ENCODE measurements around the gene ACY1.
A peak's percentile ranks its signal among the peaks of the same experiment; 100 is the strongest.

The ACY1 gene

DNA sequence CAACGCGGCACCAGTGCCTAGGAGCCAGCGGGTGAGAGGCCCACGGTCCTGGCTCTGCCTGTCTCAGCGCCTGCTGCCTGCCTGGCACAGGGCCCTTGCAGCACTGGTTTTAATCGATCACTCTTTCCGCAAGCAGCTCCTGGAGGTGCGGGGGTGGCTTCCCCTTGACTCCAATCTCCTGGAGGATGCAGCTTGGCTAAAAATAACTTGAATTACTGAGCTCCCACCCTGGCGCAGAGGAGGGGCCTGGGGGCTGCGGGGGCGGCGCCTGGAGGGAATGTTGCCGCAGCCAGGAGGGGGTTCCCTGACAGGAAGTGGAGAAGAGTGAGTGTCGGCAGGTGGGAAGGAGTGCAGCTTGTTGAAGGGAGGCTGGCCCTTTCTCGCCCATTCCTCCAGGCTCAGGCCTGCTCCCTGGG, 22.2 kb downstream of the ACY1 start:
- DNase-seq (ENCODE audit: low spot score): peak; percentile 68

DNA sequence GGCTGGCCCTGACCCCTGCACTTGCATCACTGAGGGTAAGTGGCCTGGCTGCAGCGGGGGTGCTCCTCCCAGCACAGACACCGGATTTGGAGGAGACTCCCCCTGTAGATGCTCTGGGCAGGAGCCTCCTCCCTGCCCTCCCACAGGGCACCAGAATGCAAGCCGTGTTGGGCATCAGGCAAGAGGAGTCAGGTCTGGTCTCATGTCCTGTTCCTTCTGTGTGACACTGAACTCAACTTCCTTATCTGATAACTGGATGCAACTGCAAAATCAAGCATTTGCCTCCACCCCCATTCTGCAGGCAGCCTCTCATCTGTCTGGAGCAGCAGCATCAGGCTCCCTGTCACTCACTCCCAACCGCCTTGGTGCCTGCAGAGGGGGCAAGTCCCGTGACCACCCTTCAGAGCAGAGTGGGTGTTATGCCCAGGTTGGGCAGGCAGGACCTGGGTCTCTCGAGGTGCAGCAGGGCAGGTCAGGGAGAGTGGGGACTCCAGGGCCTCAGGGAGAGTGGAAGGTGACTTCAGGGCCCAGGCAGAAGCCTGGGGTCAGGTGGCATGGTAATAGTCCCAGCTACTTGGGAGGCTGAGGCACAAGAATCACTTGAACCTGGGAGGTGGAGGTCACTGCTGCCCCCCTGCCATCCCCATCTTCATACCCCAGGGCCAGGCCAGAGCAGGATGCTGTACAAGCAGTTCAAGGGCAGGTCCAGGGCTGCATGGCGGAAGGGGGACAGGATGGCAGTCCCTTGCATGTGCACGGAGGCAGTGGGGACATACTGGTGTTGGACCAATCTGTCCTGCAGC, 22.9 kb downstream of the ACY1 start:
- peak; percentile 60 for DNase-seq (ENCODE audit: low spot score)

DNA sequence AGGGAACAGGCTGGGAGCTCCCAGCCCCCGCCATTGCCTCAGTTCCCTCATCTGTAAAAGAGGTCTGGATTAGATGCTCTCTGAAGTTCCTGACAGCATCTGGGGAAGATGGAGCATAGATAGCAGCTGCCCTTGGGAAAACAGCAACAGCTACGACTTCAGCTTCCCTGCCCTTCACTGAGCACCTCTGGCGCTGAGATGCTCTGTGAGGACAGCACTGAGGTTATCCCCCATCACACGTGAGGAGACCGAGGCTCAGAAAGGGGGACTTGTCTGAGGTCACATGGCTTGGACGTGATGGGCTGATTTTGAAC, 23.4 kb downstream of the ACY1 start:
- DNase-seq (ENCODE audit: low spot score): peak; percentile 43

DNA sequence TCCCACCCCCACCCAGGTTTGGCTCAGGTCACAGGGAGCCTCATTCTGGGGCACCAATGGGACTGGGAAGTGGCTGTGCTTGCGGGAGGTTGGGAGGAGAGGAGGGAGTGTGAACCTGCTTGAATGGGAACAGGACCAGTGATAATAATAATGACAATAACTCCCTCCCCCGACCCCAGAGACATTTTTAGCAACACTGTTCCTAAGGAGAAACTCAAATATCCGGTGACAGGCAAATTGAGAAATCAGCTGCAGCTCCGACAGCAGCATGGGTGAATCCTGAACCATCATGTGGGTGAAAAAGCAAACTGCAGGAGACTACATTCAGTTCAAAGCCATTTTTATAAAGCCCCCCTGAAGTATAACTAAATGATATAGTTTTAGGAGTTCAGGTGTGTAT, 24.0 kb downstream of the ACY1 start:
- DNase-seq (ENCODE audit: low spot score): no peak

DNA sequence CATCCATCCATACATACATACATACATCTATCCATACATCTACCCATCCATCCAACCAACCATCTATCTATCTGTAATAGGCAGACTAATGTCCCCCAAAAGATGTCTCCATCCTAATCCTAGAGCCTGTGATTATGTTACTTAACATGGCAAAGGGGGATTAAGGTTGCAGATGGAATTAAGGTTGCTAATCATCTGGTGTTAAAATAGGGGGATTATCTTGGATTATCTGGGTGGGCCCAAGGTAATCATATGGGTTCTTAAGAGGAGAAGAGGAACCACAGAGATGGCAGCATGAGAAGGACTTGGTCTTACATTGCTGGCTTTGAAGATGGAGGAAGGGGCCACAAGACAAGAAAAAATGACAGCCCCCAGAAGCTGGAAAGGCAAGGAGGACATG, 27.1 kb downstream of the ACY1 start:
- DNase-seq (ENCODE audit: low spot score): no peak

DNA sequence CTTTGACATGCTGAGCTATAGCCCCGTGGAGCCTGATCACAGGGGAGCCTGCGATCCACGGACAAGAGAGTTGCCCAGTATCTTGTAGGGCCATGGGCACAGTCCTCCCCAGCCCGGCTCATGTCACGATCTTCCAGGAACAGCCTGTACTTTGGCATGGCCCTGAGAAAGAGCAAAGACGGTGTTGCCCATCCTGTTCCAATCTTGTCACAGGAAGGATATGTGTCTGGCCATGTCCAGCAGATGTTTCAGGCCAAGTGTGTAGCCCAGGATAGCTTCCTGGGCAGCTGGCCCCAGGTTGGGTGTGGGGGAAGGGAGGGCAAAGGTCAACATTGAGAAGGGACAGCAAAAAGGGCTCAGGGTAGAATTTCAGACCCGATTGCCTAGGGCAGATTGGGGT, 29.4 kb downstream of the ACY1 start:
- no peak for DNase-seq (ENCODE audit: low spot score)

DNA sequence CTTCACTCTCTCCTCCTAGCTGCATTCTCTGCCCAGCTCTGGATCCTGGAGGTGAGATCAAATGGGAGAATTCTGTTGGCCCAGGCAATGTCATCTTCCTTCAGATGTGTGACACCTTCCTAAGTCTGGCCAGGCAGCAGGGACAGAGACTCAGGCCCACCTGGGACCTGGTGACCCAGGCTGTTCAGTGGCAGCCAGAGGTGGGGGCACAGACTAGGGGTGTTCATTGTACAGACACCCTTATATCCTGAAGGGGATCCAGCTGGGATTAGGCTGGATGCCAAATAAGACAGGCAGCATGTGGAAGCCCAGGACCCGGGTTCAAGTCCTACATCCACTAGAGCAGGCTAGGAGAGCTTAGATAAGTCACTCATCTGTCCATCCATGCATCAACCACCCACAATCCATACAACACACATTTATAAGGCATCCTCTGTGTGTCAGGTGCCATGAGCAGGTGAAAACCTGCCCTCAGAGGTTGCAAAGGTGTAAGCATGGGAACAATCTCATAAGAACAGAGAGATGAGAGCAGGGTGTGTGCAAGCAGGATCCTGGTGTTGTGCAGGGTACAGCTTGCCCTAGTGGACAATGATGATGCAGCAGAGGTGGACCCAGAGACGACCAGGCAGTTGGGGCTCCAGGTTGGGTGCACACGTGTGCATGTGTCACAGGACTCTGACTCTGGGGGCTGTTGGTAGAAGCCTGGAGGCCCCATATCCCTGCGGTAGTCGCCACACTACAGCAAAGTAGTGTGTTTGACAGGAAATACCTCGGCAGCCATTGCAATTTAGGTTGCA, 30.7 kb downstream of the ACY1 start:
- DNase-seq (ENCODE audit: low spot score): no peak

DNA sequence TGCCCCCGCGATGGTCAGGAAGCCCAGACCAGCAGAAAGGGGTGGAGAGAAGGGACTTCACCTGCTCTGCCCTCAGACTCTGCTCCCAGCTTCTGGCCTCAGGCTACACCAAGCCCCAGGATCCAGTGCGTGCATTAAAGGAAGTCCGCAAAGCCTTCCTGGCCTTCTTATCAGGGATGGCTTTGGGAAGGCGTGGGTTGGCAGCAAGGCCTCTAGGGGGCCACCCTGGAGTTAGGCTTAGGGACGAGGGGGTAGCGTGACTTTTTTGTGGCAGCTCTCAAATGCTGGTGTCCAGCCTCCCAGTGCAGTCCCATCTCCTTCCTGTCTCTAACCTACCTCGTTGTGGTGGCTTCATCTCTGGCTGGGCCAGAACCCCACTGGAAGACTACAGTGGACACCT, 31.3 kb downstream of the ACY1 start:
- DNase-seq (ENCODE audit: low spot score): peak; percentile 66

DNA sequence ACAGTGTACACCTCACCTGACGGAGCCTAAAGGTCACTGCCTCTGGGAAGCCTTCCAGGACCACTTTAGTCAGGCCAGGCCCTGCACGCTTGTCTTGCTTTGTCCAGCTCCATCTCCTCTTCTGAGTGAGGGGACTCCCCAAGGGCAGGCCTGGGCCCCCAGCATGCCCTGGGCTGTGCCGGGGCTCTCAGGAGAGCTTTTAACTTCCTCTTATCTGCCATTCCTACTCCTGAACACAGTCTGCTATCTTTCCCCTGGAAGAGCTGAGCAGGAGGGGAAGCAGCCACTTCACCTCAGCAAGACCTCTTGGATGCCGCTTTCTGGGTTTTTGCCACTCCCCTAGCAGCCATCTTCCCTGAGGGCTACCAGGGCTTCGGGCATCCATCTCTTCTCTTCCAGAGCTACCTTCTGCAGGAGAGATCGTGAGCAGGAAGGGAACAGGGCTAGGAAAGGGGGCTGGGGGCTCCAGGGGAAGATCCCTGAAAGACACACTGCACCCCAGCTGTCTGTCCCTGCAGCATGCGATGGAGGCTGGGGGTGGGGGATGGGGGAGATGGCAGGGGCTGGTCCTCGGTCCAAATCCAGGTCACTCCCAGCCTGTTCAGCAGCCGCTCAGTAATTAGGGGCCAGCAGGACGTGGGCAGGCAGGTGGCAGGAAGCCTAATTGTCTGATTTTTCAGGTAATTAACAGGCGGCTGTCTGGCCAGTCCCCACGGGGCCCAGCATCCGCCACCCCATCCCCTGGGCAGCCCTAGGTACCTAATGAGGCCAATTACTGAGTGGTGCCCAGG, 32.3 kb downstream of the ACY1 start:
- DNase-seq (ENCODE audit: low spot score): no peak

DNA sequence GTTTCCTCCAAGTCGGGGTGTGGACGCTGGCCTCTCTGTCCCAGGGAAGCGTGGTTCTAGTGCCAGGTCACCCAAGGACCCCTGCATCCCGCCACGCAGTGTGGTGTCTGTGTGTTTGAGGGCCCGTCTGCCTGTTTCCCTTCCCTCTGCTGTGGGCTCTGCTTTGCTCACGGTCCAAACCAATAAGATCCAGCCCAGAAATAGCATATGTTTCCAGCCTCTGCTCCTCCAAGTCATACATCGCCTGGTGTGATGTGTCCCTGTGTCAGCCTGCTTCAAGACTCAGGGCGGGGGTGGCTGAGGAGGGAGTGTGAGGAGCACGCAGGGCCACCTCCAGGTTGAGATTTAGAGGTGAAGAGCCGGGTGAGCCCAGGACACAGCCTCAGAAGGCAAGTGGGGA, 34.3 kb downstream of the ACY1 start:
- no peak for DNase-seq (ENCODE audit: low spot score)

DNA sequence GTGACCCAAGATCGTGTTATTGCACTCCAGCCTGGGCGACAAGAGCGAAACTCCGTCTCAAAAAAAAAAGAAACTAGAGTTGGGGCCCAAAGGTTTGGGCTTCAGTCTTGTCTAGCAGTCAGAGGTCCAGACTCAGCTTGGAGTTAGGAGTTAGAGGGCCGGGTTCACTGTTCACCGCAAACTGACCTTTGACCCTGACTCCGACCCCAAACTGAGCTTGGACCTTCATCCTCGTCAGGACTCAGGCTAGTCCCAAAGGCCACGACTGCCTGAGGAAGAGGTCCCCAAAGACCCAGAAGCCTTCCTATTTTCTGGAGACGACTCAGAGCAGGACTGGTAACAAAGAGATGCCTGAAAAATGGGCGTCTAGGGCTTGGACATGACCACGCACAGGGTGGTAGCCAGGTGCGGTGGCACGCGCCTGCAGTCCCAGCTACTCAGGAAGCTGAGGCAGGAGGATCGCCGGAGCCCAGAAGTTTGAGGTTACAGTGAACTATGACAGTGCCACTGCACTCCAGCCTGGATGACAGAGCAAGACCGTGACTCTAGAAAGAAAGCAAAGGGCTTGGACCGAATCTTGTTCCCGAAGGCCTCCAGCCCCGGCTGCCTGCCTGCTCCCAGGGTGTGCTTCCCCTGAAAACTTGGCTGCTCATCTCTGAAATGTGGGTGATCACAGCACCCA, 35.1 kb downstream of the ACY1 start:
- no peak for DNase-seq (ENCODE audit: low spot score)

DNA sequence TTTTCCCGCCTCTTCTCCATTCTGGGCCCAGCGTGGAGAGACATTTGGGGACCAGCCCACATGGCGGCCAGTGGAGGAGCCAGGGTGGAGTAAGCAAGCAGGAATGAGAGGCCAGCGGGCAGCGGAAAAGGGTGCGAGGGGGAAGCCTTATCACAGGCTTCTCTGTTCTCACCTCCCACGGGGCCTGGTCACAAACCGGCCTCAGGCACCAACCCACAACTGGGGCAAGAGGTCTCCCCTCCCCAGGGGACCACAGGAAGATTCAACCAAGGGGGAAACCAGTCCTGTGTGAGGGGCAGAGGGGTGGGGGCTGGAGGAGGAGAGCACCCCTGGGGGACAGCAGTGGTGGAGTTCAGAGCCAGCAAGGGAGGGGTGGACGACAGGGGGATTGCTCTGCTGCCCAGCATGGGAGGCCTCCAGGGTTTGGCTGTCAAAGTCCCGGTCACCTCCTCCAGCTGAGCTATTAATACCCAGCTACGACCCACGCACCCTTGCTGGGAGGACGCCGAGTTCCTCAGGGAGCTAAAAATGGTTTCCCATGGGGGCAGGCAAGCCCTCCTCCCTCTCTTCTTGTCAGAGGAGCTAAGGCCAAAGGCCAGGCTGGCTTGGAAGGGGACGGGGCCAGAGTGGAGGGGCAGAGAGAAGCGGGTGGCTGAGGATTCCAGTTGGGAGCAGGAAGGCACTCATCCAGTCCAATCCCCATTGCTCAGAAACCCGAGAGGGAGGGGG, 36.2 kb downstream of the ACY1 start:
- no peak for DNase-seq (ENCODE audit: low spot score)

DNA sequence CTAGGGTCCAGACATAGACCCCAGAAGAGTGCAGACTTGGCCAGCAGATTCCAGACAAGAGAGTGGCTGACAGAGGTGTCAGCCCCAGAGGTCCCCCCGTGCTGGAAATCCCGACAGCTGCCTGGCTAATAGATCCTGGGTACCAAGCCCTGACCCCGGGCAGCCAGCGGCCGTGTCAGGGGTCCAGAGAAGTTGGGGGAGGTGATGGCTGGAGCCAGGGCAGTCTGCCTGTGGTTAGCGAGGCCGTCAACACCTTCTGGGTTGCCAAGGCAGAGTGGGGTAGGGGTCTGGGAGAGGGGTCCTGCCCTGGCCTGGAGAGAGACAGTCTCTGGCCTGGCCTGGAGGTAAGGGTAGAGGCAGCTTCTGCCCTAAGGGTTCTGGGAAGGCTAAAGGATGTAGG, 37.5 kb downstream of the ACY1 start:
- DNase-seq (ENCODE audit: low spot score): no peak

DNA sequence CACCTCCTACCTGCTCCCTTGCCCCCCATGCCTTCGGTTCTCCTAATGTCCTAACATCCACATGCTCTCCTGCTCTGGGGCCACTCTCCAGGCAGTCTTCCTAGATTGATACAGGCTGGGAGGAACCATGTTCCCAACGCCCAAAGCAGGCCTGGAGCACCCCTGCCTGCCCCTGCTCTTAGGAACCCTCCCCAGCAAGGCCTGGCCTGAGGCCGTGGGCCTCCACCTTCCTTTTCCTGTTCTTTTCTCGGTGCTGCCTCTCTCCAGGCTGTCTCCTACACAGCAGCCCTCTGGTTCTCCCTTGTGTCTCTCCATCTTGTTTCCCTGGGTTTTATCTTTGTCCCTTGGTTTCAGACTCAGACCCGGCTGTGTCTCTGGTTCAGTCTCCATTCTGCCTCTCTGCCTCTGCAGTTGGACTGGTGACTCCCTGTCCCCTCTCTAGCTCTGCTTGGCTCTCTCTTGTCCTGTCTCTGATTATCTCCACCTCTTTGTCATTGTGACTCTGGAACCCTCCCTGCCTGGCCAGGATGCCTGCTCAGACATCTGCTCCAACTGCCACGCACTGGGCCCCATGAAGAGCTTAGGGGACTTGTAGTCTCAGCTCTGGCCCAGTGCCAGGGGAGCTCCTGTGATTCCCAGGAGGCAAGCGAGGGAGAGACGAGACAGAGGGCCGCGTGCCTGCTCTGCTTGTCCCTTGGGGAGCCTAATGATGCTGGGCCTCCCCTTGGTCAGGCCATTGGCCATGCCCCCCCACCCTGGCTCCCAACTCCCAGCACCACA, 38.3 kb downstream of the ACY1 start:
- peak; percentile 86 for DNase-seq (ENCODE audit: low spot score)

DNA sequence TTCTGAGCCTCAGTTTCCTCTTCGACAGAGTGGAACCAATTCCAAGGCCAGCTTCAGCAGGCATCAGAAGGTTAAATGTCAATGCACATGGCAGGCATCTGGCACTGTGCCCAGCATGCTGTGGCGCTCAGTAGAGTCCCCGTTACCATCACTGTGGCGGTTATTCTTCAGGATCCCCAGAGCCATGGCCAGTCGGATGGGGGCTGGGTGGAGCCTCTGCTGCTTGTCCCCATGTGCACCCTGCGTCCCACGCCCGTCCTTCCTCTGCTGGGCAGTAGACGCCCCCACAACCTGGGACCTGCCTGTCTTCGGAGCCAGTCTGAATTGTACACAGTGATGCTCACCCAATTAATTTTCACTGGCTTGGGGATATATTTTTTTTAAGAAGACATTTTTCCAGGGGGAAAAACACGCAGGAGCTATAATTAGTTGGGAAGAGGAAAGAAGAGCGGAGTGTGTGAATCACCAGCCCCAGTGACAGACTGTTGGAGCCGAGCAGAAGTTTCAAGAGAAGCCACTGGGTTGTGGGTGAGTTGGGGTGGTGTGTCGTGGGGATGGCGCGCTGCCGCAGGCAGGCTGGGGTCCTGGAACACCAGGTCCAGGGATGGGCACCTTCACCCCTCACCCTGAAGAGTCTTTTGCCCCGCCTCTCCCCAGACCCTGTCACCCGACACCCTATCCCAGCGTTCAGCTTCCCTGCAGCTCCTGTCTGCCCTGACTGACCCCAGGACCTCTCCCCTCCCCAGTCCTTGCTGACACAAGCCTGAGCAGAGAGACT, 39.2 kb downstream of the ACY1 start:
- DNase-seq (ENCODE audit: low spot score): peak; percentile 51

DNA sequence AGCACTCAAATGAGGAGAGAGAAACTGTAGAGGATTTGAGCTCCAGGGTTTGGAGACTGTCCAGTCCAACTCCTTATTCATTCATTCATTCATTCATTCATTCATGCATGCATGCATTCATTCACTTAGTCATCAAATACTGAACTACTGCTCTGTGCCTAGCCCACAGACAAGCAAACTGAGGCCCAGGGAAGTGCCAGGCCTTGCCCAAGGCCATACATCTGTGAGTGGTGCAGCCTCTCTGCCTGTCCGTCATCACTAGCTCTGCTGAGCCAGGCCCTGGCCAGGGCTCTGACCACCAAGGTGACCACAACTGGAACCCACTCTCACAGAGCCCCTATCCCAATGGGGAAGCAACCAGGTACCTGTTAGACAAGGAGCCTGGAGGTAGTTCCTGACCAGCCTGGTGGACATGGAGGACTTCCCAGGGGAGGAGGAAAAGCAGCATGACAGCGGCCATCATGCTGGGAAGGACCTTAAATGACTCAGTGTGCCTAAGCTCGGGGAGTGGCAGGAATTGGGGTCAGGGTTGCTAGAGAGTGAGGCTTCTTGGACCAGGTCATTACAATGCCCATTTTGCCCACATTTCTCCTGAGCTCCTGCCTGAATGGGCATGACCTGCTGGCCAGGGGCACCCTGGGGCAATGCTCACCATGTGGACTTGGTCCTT, 39.9 kb downstream of the ACY1 start:
- no peak for DNase-seq (ENCODE audit: low spot score)

DNA sequence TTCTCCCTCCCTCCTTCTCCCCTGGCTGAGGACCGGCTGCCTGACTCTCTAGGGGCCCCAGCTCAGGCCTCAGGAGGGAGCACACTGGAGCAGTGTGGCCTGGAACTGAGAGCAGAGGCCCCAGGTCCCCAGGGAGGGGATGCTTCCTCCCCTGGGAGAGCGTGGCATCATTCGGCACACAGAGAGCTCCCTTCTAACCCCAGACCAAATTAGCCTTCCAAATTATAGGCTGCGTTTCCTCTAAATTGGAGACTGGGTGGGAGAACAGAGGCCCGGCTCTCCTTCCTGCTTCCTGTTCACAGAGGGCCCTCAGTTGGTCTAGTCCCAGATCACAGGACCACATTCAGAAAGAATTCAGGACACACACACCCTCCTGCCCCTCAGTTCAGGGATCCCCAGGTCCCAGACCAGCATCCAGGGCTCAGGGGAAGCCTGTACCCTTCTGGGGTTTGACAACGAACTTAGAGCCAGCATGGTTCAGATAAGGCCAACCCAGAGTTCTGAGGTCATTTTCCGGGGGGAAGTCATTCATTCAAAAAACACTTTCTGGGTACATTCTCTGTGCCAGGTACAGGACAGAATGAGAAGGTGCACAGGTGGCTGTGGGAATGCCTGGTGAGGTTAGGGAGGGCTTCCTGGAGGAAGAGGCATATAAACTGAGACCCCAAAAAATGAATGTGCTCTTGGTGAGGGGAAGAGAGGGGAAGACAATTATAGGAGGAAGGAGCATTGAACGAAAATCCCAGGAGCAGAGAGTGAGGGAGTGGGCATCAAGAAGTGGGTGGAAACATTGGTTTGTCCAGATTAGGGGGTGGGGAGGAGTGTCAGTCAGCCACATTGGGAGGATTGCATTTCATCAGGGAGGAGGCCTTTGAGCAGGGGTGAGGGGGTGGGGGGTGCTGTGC, 40.8 kb downstream of the ACY1 start:
- no peak for DNase-seq (ENCODE audit: low spot score)
